Spinal cord (tissue), 10 donors: ENCODE results near the gene PGD. TPM values are rescaled to one million over a fixed set of nuclear protein-coding genes. Genes with fewer than 3 reads are reported as not detected.

Source experiments
- DNase-seq, 6 donors: peaks; one replicate each; pipeline versions ENCODE4 v3.0.0 to v3.0.0-alpha.2; 2013 to 2015; ENCODE audit warnings: low spot score in 6 of 6, low read depth in 4 of 6
- H3K27ac ChIP-seq: one replicate; pipeline ENCODE4 v1.5.1; 2013; ENCODE audit warnings: low read depth, low read length, control low read depth
- H3K27me3 ChIP-seq: one replicate; pipeline ENCODE4 v1.6.1; 2013; ENCODE audit warnings: low read length; ENCODE audit not compliant: control insufficient read depth, insufficient read depth
- H3K36me3 ChIP-seq: one replicate; pipeline ENCODE4 v1.6.1; 2013; ENCODE audit warnings: low read length; ENCODE audit not compliant: control insufficient read depth, insufficient read depth
- H3K4me1 ChIP-seq: one replicate; pipeline ENCODE4 v1.6.1; 2013; ENCODE audit warnings: low read length; ENCODE audit not compliant: control insufficient read depth, insufficient read depth
- H3K4me3 ChIP-seq: one replicate; pipeline ENCODE4 v1.5.1; 2013; ENCODE audit warnings: low read depth, low read length, control low read depth
- H3K9me3 ChIP-seq: one replicate; pipeline ENCODE4 v1.6.1; 2013; ENCODE audit warnings: low read length; ENCODE audit not compliant: control insufficient read depth, insufficient read depth
- WGBS: methylation state at CpG from one replicate; pipeline ENCODE4 v1.1.5; 2013; ENCODE audit warnings: missing lambda C conversion rate; ENCODE audit not compliant: insufficient coverage; 5-methylcytosine and 5-hydroxymethylcytosine counted together
- polyA plus RNA-seq, 2 donors: library from polyadenylated mRNA; unstranded; fragments of 120-200 nt; gene quantifications; one replicate each; pipeline ENCODE4 v1.2.1, GENCODE V29; 2013; ENCODE audit not compliant: insufficient read length in 2 of 2
- total RNA-seq, 2 donors: library from RNA; depleted of rRNA in 1 of 2; stranded (reverse); fragments of 120-200 nt in 1 of 2; fragments of >200 nt in 1 of 2; gene quantifications; one replicate each; pipeline versions ENCODE4 v1.2.3 to v1.2.4, GENCODE V29; 2013 to 2014
- donor health status: healthy.

The PGD gene
- total and polyA plus RNA-seq, 4 donors = 68.7 to 216 (median 147) TPM

- WGBS = 12% methylated on average over 25 of the region's 30 CpGs
- peak overlapping the region; percentile 73 for H3K27ac ChIP-seq
- DNase-seq = no peak
Observed at GRCh38 chr1:10431070-10431730, 32.3 kb downstream of the PGD start.

GRCh38 chr1:10432910-10433700 is 34.2 kb downstream of the PGD start:
- no peak for DNase-seq
- WGBS = 76% methylated on average over 11 of the region's 14 CpGs
- peaks cover 24% of the 10 kb centered on the region for H3K4me1 ChIP-seq
- H3K36me3 ChIP-seq = no peaks in the 10 kb centered on the region
- no peak overlapping the region for H3K4me3 ChIP-seq
- no peaks in the 10 kb centered on the region for H3K9me3 ChIP-seq
- H3K27ac ChIP-seq = no peak overlapping the region
- no peaks in the 10 kb centered on the region for H3K27me3 ChIP-seq

More at GRCh38 chr1:10431070-10431730, 32.3 kb downstream of the PGD start:
- H3K36me3 ChIP-seq = no peaks in the 10 kb centered on the region
- H3K27me3 ChIP-seq = no peaks in the 10 kb centered on the region
- H3K4me3 ChIP-seq = peak overlapping the region; percentile 87
- H3K9me3 ChIP-seq = no peaks in the 10 kb centered on the region
- H3K4me1 ChIP-seq = peaks cover 24% of the 10 kb centered on the region

- Histone ChIP-seq H3K36me3 (no peaks in the 10 kb centered on the region), H3K9me3 (no peaks in the 10 kb centered on the region), H3K27ac (no peak overlapping the region), H3K4me1 (peaks cover 24% of the 10 kb centered on the region), H3K4me3 (no peak overlapping the region), H3K27me3 (no peaks in the 10 kb centered on the region)
- no peak for DNase-seq
- 85% methylated on average over 6 of the region's 11 CpGs for WGBS
Observed at GRCh38 chr1:10433790-10434189, 34.9 kb downstream of the PGD start.

- H3K27me3 ChIP-seq = no peaks in the 10 kb centered on the region
- WGBS = 92% methylated on average over 3 of the region's 5 CpGs
- no peaks in the 10 kb centered on the region for H3K36me3 ChIP-seq
- peaks cover 23% of the 10 kb centered on the region for H3K4me1 ChIP-seq
- H3K4me3 ChIP-seq = no peak overlapping the region
- no peak for DNase-seq
- H3K9me3 ChIP-seq = no peaks in the 10 kb centered on the region
- no peak overlapping the region for H3K27ac ChIP-seq
Observed at GRCh38 chr1:10434590-10434989, 35.7 kb downstream of the PGD start.

GRCh38 chr1:10437052-10437451 is 38.2 kb downstream of the PGD start:
- no peak for DNase-seq
- Histone ChIP-seq H3K9me3 (no peaks in the 10 kb centered on the region), H3K4me1 (peaks cover 4% of the 10 kb centered on the region), H3K4me3 (no peak overlapping the region), H3K27ac (no peak overlapping the region), H3K36me3 (peaks cover 3% of the 10 kb centered on the region), H3K27me3 (no peaks in the 10 kb centered on the region)
- no CpG with 5 or more reads among the region's 1 CpG for WGBS

- 100% methylated on average over 2 of the region's 7 CpGs for WGBS
- H3K4me1 ChIP-seq = no peaks in the 10 kb centered on the region
- H3K9me3 ChIP-seq = no peaks in the 10 kb centered on the region
Observed at GRCh38 chr1:10438677-10439163, 39.9 kb downstream of the PGD start.

GRCh38 chr1:10440305-10440704 is 41.4 kb downstream of the PGD start:
- DNase-seq = peak in 1 of 6 donors; percentile 36
- Histone ChIP-seq H3K4me1 (no peaks in the 10 kb centered on the region), H3K36me3 (peaks cover 11% of the 10 kb centered on the region), H3K9me3 (no peaks in the 10 kb centered on the region), H3K27me3 (no peaks in the 10 kb centered on the region), H3K27ac (no peak overlapping the region), H3K4me3 (no peak overlapping the region)
- WGBS = 88% methylated on average over 1 of the region's 2 CpGs

More at GRCh38 chr1:10438677-10439163, 39.9 kb downstream of the PGD start:
- Histone ChIP-seq H3K4me3 (no peak overlapping the region), H3K36me3 (peaks cover 11% of the 10 kb centered on the region), H3K27me3 (no peaks in the 10 kb centered on the region), H3K27ac (no peak overlapping the region)
- no peak for DNase-seq

- no peak overlapping the region for H3K27ac ChIP-seq
- no peak overlapping the region for H3K4me3 ChIP-seq
- no peak for DNase-seq
- peaks cover 11% of the 10 kb centered on the region for H3K36me3 ChIP-seq
- no peaks in the 10 kb centered on the region for H3K9me3 ChIP-seq
- 85% methylated on average over 3 of the region's 5 CpGs for WGBS
- H3K4me1 ChIP-seq = no peaks in the 10 kb centered on the region
- H3K27me3 ChIP-seq = no peaks in the 10 kb centered on the region
Observed at GRCh38 chr1:10440794-10441193, 41.9 kb downstream of the PGD start.

GRCh38 chr1:10444248-10444647 is 45.4 kb downstream of the PGD start:
- H3K9me3 ChIP-seq = no peaks in the 10 kb centered on the region
- no peak overlapping the region for H3K27ac ChIP-seq
- no peak overlapping the region for H3K4me3 ChIP-seq
- DNase-seq = no peak
- H3K36me3 ChIP-seq = peaks cover 18% of the 10 kb centered on the region
- 95% methylated on average over 2 of the region's 6 CpGs for WGBS
- H3K27me3 ChIP-seq = no peaks in the 10 kb centered on the region
- H3K4me1 ChIP-seq = no peaks in the 10 kb centered on the region
